IMR-90 (cell line): ENCODE data around the gene MICAL3. TPM values are rescaled to one million over a fixed set of nuclear protein-coding genes. Genes with fewer than 3 reads are reported as not detected.

Source experiments
- ATAC-seq: fragments of 200-7000 bp; cut with Tn5 transposase; 2 replicates; pipeline ENCODE4 v1.9.1; 2020; ENCODE audit warnings: low read depth, mild to moderate bottlenecking, moderate library complexity
- BruUV-seq: library from RNA; stranded (reverse); fragments of 400-500 nt; replicated peaks from 2 replicates; lab custom pipeline; 2021; lab: Mats Ljungman, UMichigan
- CTCF ChIA-PET: fragments of 300-600 bp; formaldehyde crosslinking; extraction: SDS; loops from one replicate; lab custom pipeline; 2021; ENCODE audit warnings: antibody characterized with exemption; lab: Yijun Ruan, JAX
- POLR2A ChIA-PET: fragments of 300-600 bp; sonication (Branson Sonifier 250); formaldehyde crosslinking; loops from one replicate; lab custom pipeline; 2022; ENCODE audit warnings: antibody characterized with exemption; ENCODE audit not compliant: unreplicated experiment; lab: Charles Lee
- DNase-seq: peaks from one replicate; pipeline ENCODE4 v3.0.0; 2013
- H2AFZ ChIP-seq: replicated peaks from 2 replicates; pipeline ENCODE3; 2013; ENCODE audit warnings: low read length, mild to moderate bottlenecking; ENCODE audit not compliant: poor library complexity
- H2AK5ac ChIP-seq: 2 replicates; pipeline ENCODE4 v1.6.1; 2013; ENCODE audit warnings: low read depth, low read length, inconsistent platforms
- H2AK9ac ChIP-seq: replicated peaks from 2 replicates; pipeline ENCODE3; 2013; ENCODE audit warnings: mild to moderate bottlenecking, low read depth, low read length, moderate library complexity; ENCODE audit not compliant: poor library complexity
- H2BK120ac ChIP-seq: 2 replicates; pipeline ENCODE4 v1.6.1; 2013; ENCODE audit warnings: low read depth, low read length, inconsistent platforms
- H2BK15ac ChIP-seq: 3 replicates; pipeline ENCODE4 v1.6.1; 2013; ENCODE audit warnings: low read depth, low read length, inconsistent platforms
- H2BK20ac ChIP-seq: 2 replicates; pipeline ENCODE4 v1.6.1; 2013; ENCODE audit warnings: low read depth, mild to moderate bottlenecking, inconsistent platforms, low read length, moderate library complexity
- H2BK5ac ChIP-seq: 2 replicates; pipeline ENCODE4 v1.6.1; 2013; ENCODE audit warnings: mild to moderate bottlenecking, low read depth, low read length, inconsistent platforms; ENCODE audit not compliant: poor library complexity, severe bottlenecking
- H3K14ac ChIP-seq: replicated peaks from 2 replicates; pipeline ENCODE4 v1.6.1; 2013; ENCODE audit warnings: low read depth, low read length, inconsistent platforms
- H3K18ac ChIP-seq: 2 replicates; pipeline ENCODE4 v1.6.1; 2013; ENCODE audit warnings: low read depth, low read length, control low read depth
- H3K23ac ChIP-seq: 2 replicates; pipeline ENCODE4 v1.6.1; 2013; ENCODE audit warnings: low read depth, low read length, inconsistent platforms
- H3K27ac ChIP-seq: 2 replicates; pipeline ENCODE4 v1.5.1; 2013; ENCODE audit warnings: mild to moderate bottlenecking, control low read depth, low read length; ENCODE audit not compliant: insufficient read depth
- H3K27me3 ChIP-seq: 2 replicates; pipeline ENCODE4 v1.6.1; 2013; ENCODE audit warnings: low read length; ENCODE audit not compliant: control insufficient read depth, insufficient read depth
- H3K36me3 ChIP-seq: 2 replicates; pipeline ENCODE4 v1.6.1; 2013; ENCODE audit warnings: low read length, mixed read lengths; ENCODE audit not compliant: control insufficient read depth, insufficient read depth
- H3K4ac ChIP-seq: 2 replicates; pipeline ENCODE4 v1.6.1; 2013; ENCODE audit warnings: low read depth, low read length, inconsistent platforms
- H3K4me1 ChIP-seq: 2 replicates; pipeline ENCODE4 v1.6.1; 2013; ENCODE audit warnings: low read length, mixed read lengths; ENCODE audit not compliant: control insufficient read depth, insufficient read depth
- H3K4me2 ChIP-seq: 2 replicates; pipeline ENCODE4 v1.6.1; 2013; ENCODE audit warnings: low read depth, mild to moderate bottlenecking, control low read depth, low read length, moderate library complexity
- H3K4me3 ChIP-seq: 2 replicates; pipeline ENCODE4 v1.5.1; 2013; ENCODE audit warnings: low read depth, mild to moderate bottlenecking, control low read depth, low read length, moderate library complexity; ENCODE audit not compliant: insufficient read depth
- H3K56ac ChIP-seq: 2 replicates; pipeline ENCODE4 v1.6.1; 2013; ENCODE audit warnings: low read length, inconsistent platforms; ENCODE audit not compliant: insufficient read depth; ENCODE audit errors: extremely low read depth
- H3K79me1 ChIP-seq, 2 experiments: 2 replicates each; pipeline ENCODE4 v1.6.1; 2013; ENCODE audit warnings: low read length in 2 of 2, inconsistent platforms in 1 of 2, low read depth in 1 of 2
- H3K9ac ChIP-seq: 2 replicates; pipeline ENCODE4 v1.6.1; 2013; ENCODE audit warnings: low read depth, low read length, control low read depth
- H3K9me1 ChIP-seq: 2 replicates; pipeline ENCODE4 v1.6.1; 2013; ENCODE audit warnings: low read length, inconsistent platforms; ENCODE audit not compliant: insufficient read depth
- H3K9me3 ChIP-seq: 2 replicates; pipeline ENCODE4 v1.6.1; 2013; ENCODE audit warnings: low read length; ENCODE audit not compliant: control insufficient read depth, insufficient read depth
- H4K20me1 ChIP-seq: 2 replicates; pipeline ENCODE4 v1.6.1; 2013; ENCODE audit warnings: low read length, inconsistent platforms; ENCODE audit not compliant: insufficient read depth
- H4K5ac ChIP-seq: 2 replicates; pipeline ENCODE4 v1.6.1; 2013; ENCODE audit warnings: mild to moderate bottlenecking, low read depth, low read length, control low read depth
- H4K8ac ChIP-seq, 2 experiments: 2 replicates each; pipeline ENCODE4 v1.6.1; 2013; ENCODE audit warnings: low read depth in 2 of 2, low read length in 2 of 2, control low read depth in 1 of 2, inconsistent platforms in 1 of 2
- H4K91ac ChIP-seq: 2 replicates; pipeline ENCODE4 v1.6.1; 2013; ENCODE audit warnings: low read depth, low read length, inconsistent platforms; ENCODE audit not compliant: insufficient read depth
- BHLHE40 ChIP-seq: fragments of 150-350 bp; IDR thresholded peaks from 2 replicates; pipeline ENCODE4 v1.6.1; 2016; ENCODE audit warnings: mild to moderate bottlenecking, low read depth, low read length
- CTCF ChIP-seq: conservative IDR thresholded peaks from 2 replicates; pipeline ENCODE4 v1.5.1; 2012; ENCODE audit warnings: mild to moderate bottlenecking, low read depth, low read length, improper control_type of control experiment
- FOS ChIP-seq: fragments of 150-350 bp; IDR thresholded peaks from 2 replicates; pipeline ENCODE4 v1.6.1; 2016; ENCODE audit warnings: low read depth, low read length
- MAZ ChIP-seq: IDR thresholded peaks from 2 replicates; pipeline ENCODE4 v1.6.1; 2012; ENCODE audit warnings: low read depth, mild to moderate bottlenecking, low read length, improper control_type of control experiment, moderate library complexity, borderline replicate concordance
- MXI1 ChIP-seq: IDR thresholded peaks from 2 replicates; pipeline ENCODE4 v1.6.1; 2012; ENCODE audit warnings: low read depth, mild to moderate bottlenecking, low read length, moderate library complexity, borderline replicate concordance
- NFE2L2 ChIP-seq: fragments of 150-350 bp; IDR thresholded peaks from 2 replicates; pipeline ENCODE4 v1.6.1; 2016; ENCODE audit warnings: low read depth, mild to moderate bottlenecking, low read length
- POLR2A ChIP-seq: IDR thresholded peaks from 2 replicates; pipeline ENCODE4 v1.6.1; 2012; ENCODE audit warnings: mild to moderate bottlenecking, low read depth, low read length
- RAD21 ChIP-seq: IDR thresholded peaks from 2 replicates; pipeline ENCODE4 v1.6.1; 2012; ENCODE audit warnings: low read length, improper control_type of control experiment
- RCOR1 ChIP-seq: IDR thresholded peaks from 2 replicates; pipeline ENCODE4 v1.6.1; 2012; ENCODE audit warnings: mild to moderate bottlenecking, low read length, improper control_type of control experiment; ENCODE audit not compliant: insufficient replicate concordance
- SMC3 ChIP-seq: fragments of 150-350 bp; IDR thresholded peaks from 2 replicates; pipeline ENCODE4 v1.6.1; 2016; ENCODE audit warnings: low read depth, mild to moderate bottlenecking, antibody characterized with exemption, low read length, moderate library complexity
- WGBS, 2 experiments: methylation state at CpG; one replicate each; pipeline versions ENCODE4 v1.1.5 to v1.1.7; 2013; ENCODE audit warnings: missing lambda C conversion rate in 2 of 2; ENCODE audit not compliant: insufficient read length in 1 of 2; ENCODE audit errors: extremely low coverage in 2 of 2; 5-methylcytosine and 5-hydroxymethylcytosine counted together
- dilution Hi-C: fragments of 300-500 bp; cut with HindIII; formaldehyde crosslinking; loops from one replicate; pipeline ENCODE4 v1.14.3; 2018; ENCODE audit warnings: low sequenced_read_pairs; ENCODE audit not compliant: unreplicated experiment
- in situ Hi-C: fragments of 300-500 bp; cut with MboI; formaldehyde crosslinking; loops from 3 replicates; pipeline ENCODE4 v1.14.3; 2019; ENCODE audit warnings: low sequenced_read_pairs, inconsistent platforms, mixed read lengths
- intact Hi-C: fragments of 100-400 bp; cut with micrococcal nuclease; formaldehyde crosslinking; loops from 2 replicates; pipeline ENCODE4 v1.10.0; 2022
- polyA plus RNA-seq, 3 experiments: library from polyadenylated mRNA; depleted of rRNA; stranded (reverse); fragments of >200 nt; gene quantifications; 2 replicates each; pipeline ENCODE4 v1.2.3, GENCODE V29; 2012; ENCODE audit warnings: low replicate concordance in 1 of 3
- total RNA-seq: library from RNA; depleted of rRNA; stranded (reverse); fragments of >200 nt; gene quantifications from 2 replicates; pipeline ENCODE4 v1.2.3, GENCODE V29; 2012
- TF ChIP-seq, protein P1 (sequence below): fragments of 150-350 bp; IDR thresholded peaks from 2 replicates; pipeline ENCODE4 v1.6.1; 2016; ENCODE audit warnings: low read depth, mild to moderate bottlenecking, low read length, moderate library complexity, borderline replicate concordance

MICAL3 gene
- total and polyA plus RNA-seq, 2 of the 4 experiments (the other 2 are of a cell fraction): 17.6 to 26.8 TPM

DNA sequence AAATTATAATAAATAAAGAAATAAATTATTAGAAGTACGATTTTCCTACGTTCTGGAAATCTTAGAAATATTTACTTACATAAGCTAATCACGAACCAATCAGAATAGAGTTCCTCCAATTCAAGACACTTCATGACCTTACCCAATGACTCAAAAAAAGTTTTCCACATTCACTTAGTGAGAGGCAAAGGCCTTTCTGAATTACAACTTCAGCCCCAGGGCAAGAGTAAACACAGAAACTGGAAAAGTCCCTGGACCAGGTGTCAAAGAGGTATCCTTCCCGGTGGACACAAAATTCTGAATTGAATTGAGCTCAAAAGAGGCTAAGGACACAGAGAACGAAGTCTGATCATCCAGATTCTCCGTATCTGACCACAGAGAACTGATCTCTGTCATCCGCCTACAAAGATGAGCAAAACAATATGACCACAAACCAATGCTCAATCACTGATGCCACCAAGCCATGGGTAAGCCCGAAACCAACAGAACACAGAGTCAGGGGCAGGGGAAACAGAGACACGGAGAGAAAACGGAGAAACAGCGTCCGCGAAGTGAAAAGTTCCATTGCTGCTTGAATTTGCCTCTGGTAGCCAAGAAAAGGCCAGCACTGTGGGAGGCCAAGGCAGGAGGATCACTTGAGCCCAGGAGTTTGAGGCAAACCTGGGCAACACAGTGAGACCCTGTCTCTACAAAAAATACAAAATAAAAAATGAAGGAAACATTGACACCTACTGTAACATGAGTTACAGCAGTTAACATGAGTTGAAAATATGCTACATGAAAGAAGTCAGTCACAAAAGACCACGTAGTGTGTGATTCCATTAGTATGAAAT lies 256.9 kb downstream of the MICAL3 start:
- no peak overlapping the region for H2BK5ac ChIP-seq
- no peak overlapping the region for H3K9ac ChIP-seq
- H3K27ac ChIP-seq: no peak overlapping the region
- H4K91ac ChIP-seq: no peak overlapping the region
- H2AK9ac ChIP-seq: no peak overlapping the region
- H2BK120ac ChIP-seq: no peak overlapping the region
- POLR2A ChIA-PET: no interaction called here
- H3K14ac ChIP-seq: no peak overlapping the region
- no peak overlapping the region for H3K23ac ChIP-seq
- no peak overlapping the region for H2AK5ac ChIP-seq
- H4K20me1 ChIP-seq: peaks cover 58% of the 10 kb centered on the region
- H3K56ac ChIP-seq: no peak overlapping the region
- no peak overlapping the region for H2BK20ac ChIP-seq
- H3K9me3 ChIP-seq: no peaks in the 10 kb centered on the region
- no peak overlapping the region for H2AFZ ChIP-seq
- CTCF ChIA-PET: no interaction called here
- no peak overlapping the region for H4K5ac ChIP-seq
- no peak overlapping the region for H4K8ac ChIP-seq
- no peak for ATAC-seq
- in situ Hi-C loops (no loop called here), dilution Hi-C loops (no loop called here), intact Hi-C loops (no loop called here)
- 96% methylated on average over 8 of the region's 14 CpGs; no CpG with 5 or more reads in 1 of the 2 experiments for WGBS, 2 experiments
- H3K9me1 ChIP-seq: peaks cover 13% of the 10 kb centered on the region; the same call in 1 of the 2 replicates
- no TSS peak for BruUV-seq
- no peak overlapping the region for H3K18ac ChIP-seq
- H3K4me3 ChIP-seq: no peak overlapping the region
- H3K27me3 ChIP-seq: no peaks in the 10 kb centered on the region
- H3K4me2 ChIP-seq: no peak overlapping the region
- no peak overlapping the region for H2BK15ac ChIP-seq
- no peak overlapping the region for H3K4ac ChIP-seq
- H3K36me3 ChIP-seq: no peaks in the 10 kb centered on the region
- H3K4me1 ChIP-seq: peaks cover 8% of the 10 kb centered on the region
- TF ChIP-seq MAZ (no peak), NFE2L2 (no peak), SMC3 (no peak), BHLHE40 (no peak), CTCF (no peak), FOS (no peak), MXI1 (no peak), RCOR1 (no peak), POLR2A (no peak), RAD21 (no peak)
- TF ChIP-seq, protein P1, sequence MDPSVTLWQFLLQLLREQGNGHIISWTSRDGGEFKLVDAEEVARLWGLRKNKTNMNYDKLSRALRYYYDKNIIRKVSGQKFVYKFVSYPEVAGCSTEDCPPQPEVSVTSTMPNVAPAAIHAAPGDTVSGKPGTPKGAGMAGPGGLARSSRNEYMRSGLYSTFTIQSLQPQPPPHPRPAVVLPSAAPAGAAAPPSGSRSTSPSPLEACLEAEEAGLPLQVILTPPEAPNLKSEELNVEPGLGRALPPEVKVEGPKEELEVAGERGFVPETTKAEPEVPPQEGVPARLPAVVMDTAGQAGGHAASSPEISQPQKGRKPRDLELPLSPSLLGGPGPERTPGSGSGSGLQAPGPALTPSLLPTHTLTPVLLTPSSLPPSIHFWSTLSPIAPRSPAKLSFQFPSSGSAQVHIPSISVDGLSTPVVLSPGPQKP: no peak
- no peak for DNase-seq
- H3K79me1 ChIP-seq: peaks cover 20 to 55% of the 10 kb centered on the region in 2 experiments
